Lower leg skin (tissue), 4 donors: ENCODE measurements around the gene ELFN2. TPM values are rescaled to one million over a fixed set of nuclear protein-coding genes. Genes with fewer than 3 reads are reported as not detected.

Experiments
- DNase-seq, 2 donors: peaks; one replicate each; pipeline ENCODE4 v3.0.0-alpha.2; 2019; ENCODE audit warnings: low spot score in 2 of 2
- H3K4me3 ChIP-seq: fragments of 200-600 bp; sonication (generic); 2 replicates; pipeline ENCODE4 v1.5.1; 2017; ENCODE audit warnings: mild to moderate bottlenecking, low read depth; ENCODE audit not compliant: poor library complexity, severe bottlenecking
- POLR2A ChIP-seq, 2 donors: fragments of 450-650 bp; IDR thresholded peaks; one replicate each; pipeline ENCODE4 v1.6.1; 2016 to 2017; ENCODE audit warnings: antibody characterized with exemption in 2 of 2, mild to moderate bottlenecking in 1 of 2, moderate library complexity in 1 of 2
- WGBS, 2 donors: methylation state at CpG; one replicate each; pipeline ENCODE4 v1.1.5; 2018; 5-methylcytosine and 5-hydroxymethylcytosine counted together
- intact Hi-C: fragments of 100-400 bp; cut with DNase I; formaldehyde crosslinking; loops from one replicate; pipeline ENCODE4 v1.15.0; 2023; ENCODE audit warnings: low total_unique reads
- total RNA-seq, 4 donors: library from RNA; depleted of rRNA; stranded (reverse); fragments of >200 nt; gene quantifications; one replicate each; pipeline ENCODE4 v1.1.0, GENCODE V29; 2016
- TF ChIP-seq, protein P1 (sequence below), 3 donors: fragments of 450-650 bp; IDR thresholded peaks; one replicate each; pipeline ENCODE4 v1.5.1; 2016; ENCODE audit warnings: antibody characterized with exemption in 3 of 3, mild to moderate bottlenecking in 3 of 3, moderate library complexity in 2 of 3

The ELFN2 gene
- total RNA-seq, 4 donors from 2014 or later = 0.26 to 1.5 (median 0.82) TPM

DNA sequence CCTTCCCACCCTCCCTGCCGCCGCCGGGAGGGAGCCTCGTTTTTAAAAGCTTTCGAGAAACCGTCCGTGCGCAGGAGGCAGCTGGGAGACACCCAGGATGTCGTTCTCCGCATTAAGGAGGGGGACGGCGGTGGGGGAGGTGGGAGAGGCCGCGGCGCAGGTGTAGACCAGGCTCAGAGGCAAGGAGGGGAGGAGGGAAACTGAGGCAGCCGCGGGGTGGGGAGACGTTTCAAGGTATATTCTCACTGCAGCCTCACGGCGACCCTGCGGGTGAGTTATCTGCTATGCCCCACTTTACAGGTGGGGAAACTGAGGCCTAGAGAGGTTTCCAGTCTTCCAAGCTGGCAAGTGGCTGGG is 102.3 kb downstream of the ELFN2 start:
- H3K4me3 ChIP-seq = no peak overlapping the region
- intact Hi-C loops = no loop called here
- DNase-seq = no peak
- TF ChIP-seq, protein P1, sequence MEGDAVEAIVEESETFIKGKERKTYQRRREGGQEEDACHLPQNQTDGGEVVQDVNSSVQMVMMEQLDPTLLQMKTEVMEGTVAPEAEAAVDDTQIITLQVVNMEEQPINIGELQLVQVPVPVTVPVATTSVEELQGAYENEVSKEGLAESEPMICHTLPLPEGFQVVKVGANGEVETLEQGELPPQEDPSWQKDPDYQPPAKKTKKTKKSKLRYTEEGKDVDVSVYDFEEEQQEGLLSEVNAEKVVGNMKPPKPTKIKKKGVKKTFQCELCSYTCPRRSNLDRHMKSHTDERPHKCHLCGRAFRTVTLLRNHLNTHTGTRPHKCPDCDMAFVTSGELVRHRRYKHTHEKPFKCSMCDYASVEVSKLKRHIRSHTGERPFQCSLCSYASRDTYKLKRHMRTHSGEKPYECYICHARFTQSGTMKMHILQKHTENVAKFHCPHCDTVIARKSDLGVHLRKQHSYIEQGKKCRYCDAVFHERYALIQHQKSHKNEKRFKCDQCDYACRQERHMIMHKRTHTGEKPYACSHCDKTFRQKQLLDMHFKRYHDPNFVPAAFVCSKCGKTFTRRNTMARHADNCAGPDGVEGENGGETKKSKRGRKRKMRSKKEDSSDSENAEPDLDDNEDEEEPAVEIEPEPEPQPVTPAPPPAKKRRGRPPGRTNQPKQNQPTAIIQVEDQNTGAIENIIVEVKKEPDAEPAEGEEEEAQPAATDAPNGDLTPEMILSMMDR (IDR thresholded peaks at IDR 0.05) = no peak
- TF ChIP-seq POLR2A (IDR thresholded peaks at IDR 0.05) = no peak
- WGBS, 2 donors = 1 to 4% methylated on average over 19 to 21 of the region's 21 CpGs

DNA sequence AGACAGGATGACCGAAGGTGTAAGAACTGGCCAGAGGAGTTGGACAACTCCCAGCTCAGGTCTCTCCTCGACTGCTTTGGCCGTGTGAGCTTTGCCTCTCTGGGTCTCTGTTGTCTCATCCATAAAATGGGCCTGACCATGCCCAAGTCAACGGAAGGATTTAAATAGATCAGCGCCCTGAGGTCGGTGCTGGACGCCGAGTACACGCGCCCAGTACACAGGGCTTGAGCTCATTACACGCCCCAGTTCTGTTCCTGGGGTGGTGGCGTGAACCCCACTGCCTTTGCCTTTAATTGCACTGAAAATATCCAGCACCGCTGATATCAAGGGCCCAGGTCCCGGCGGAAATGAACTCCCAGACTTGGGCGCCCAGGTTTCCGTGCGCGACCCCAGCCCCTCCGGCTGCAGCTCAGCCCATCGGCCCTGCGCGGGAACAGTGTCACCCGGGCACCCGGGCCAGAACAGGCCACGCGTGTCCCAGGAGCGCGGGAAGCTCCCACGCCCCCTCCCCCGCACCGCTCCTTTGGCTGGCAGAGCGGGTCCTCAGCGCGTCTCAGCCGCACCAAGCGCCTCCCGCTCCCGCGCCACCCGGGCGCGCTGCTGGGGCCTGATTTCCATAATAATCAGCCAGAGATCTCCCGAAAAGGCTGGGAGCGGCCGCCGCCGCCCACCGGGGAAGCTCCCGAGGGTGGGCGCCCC is 102.8 kb downstream of the ELFN2 start:
- DNase-seq = no peak
- 13 to 20% methylated on average over 15 to 29 of the region's 51 CpGs for WGBS, 2 donors
- intact Hi-C loops = no loop called here
- TF ChIP-seq POLR2A (IDR thresholded peaks at IDR 0.05) = no peak
- TF ChIP-seq, protein P1 (IDR thresholded peaks at IDR 0.05) = no peak
- no peak overlapping the region for H3K4me3 ChIP-seq

DNA sequence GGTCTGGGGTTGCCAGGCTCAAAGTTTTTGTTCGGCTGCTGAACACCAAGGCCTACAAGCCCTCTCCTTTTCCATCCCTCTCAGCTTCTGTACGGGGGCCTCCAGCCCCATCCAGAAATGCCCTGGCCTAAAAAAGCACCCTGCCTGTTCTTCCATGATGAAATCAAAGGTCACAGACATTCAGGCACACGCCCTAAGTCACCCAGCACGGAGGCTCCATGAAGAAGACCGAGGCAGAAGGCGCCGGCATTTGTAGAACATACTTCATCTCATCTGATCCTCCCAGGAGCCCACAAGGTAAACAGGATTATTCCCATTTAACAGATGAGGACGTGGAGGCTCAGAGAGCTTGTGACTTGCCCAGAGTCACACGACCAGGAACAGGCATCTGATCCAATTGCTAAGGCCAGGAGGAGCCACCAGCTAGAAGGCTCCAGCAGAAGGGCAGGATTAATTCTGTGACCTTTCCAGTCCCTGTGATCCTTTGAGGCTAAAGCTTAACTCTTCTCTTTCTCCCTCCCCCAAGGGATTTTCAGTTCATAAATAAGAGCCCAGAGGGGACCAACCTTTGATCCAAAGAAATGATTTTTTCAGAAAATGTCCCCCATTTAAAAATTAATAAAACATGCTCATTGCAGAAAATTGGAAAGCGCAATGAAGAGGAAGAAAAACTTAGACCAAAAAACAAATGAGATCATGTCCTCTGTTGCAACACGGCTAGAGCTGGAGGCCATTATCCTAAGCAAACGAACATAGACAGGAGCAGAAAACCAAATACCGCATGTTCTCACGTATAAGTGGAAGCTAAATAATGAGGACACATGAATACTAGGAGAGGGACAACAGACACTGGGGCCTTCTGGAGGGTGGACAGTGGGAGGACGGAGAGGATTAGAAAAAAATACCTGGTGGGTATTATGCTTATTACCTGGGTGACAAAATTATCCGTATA is 106.3 kb downstream of the ELFN2 start:
- no peak for DNase-seq
- intact Hi-C loops = no loop called here
- TF ChIP-seq, protein P1 (IDR thresholded peaks at IDR 0.05) = no peak
- no peak for TF ChIP-seq POLR2A (IDR thresholded peaks at IDR 0.05)
- WGBS, 2 donors = 67 to 69% methylated on average over 16 of the region's 16 CpGs
- no peak overlapping the region for H3K4me3 ChIP-seq

DNA sequence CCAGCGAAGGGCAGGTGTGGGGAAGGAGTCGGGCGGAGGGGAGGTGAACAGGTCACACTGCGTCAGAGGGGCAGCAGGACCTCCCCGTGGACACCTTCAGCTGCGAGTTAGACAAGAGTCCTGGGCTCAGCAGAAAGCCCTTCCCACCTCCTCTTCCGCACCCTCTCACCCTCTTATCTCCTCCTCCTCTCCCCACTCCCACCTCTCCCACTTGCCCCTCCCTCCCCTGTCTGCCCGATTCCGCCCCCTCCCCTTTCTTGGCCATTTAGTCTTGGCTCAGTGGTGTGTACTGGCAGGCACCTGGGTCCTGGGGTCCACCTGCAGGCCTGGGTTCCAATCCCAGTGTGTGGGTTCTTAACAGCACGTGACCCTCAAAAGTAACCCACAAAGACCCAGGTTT is 107.8 kb downstream of the ELFN2 start:
- no peak overlapping the region for H3K4me3 ChIP-seq
- TF ChIP-seq, protein P1 (IDR thresholded peaks at IDR 0.05) = no peak
- TF ChIP-seq POLR2A (IDR thresholded peaks at IDR 0.05) = no peak
- no peak for DNase-seq
- intact Hi-C loops = no loop called here
- 75 to 76% methylated on average over 10 of the region's 10 CpGs for WGBS, 2 donors

DNA sequence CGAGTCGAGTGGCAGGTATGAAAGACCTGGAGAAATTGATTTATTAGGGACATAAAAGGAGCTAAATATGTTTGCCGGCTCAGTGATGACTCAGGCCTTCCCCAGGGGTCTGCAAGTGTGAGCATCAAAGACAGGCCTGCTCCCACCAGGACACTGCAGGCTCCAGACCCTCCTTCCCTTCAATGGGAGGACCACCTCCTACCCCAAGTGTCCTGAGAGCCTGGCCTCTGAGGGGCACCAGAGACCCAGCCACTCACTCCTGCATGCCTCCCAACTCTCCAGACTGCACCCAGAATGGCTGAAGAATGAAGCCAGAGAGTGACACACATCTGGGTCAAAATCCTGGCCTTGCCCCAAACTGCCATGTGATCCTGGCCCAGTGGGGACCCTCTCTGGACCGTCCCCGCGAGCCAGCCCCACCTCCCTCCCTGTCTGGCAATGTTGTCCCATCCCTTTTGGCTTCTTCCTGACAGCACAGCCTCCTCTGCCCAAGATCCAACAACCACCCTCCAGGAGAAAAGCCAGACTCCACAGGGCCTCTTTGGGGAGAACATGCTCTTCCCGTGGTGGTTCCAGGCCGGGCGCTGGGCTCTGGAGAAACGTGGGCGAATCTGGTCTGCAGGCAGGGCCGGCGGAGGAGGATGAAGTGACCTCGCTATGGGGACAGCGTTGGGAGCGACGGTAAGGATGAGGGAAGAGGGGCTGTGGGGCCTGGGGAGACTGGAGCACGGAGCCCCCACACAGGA is 108.7 kb downstream of the ELFN2 start:
- TF ChIP-seq POLR2A (IDR thresholded peaks at IDR 0.05) = no peak
- TF ChIP-seq, protein P1 (IDR thresholded peaks at IDR 0.05) = no peak
- intact Hi-C loops = no loop called here
- H3K4me3 ChIP-seq = no peak overlapping the region
- no peak for DNase-seq
- WGBS, 2 donors = 46 to 59% methylated on average over 18 of the region's 18 CpGs

Other genes with a start within 250 kb of the ELFN2 start
- gene C1QTNF6, start 239.2 kb downstream of the ELFN2 start, total RNA-seq = 1 to 10 TPM in 3 of 4 donors, under 1 TPM in 1; 0.81 to 8.9 (median 2.1) TPM
- gene SSTR3, start 215.0 kb downstream of the ELFN2 start, total RNA-seq = not detected
- gene RAC2, start 183.2 kb downstream of the ELFN2 start, total RNA-seq = 1 to 10 TPM; 2.6 to 8.6 (median 6.7) TPM
- gene CYTH4, start 145.0 kb downstream of the ELFN2 start, total RNA-seq = 10 to 100 TPM in 1 of 4 donors, 1 to 10 TPM in 3; 1.4 to 13.1 (median 3.0) TPM
- 10 to 100 TPM in 1 of 4 donors, 1 to 10 TPM in 3; 5.7 to 13.0 (median 6.3) TPM for gene MFNG, start 58.9 kb upstream of the ELFN2 start, total RNA-seq
- 10 to 100 TPM; 13.2 to 22.5 (median 18.6) TPM for gene CARD10, start 91.9 kb upstream of the ELFN2 start, total RNA-seq
- gene CDC42EP1, start 133.0 kb upstream of the ELFN2 start, total RNA-seq = 10 to 100 TPM; 44.4 to 80.1 (median 70.5) TPM
- gene LGALS2, start 152.6 kb upstream of the ELFN2 start, total RNA-seq = 1 to 10 TPM in 1 of 4 donors, not detected in 3; 1.4 TPM
- gene GGA1, start 181.4 kb upstream of the ELFN2 start, total RNA-seq = 10 to 100 TPM; 50.3 to 66.0 (median 53.6) TPM
- 10 to 100 TPM; 29.1 to 83.3 (median 60.3) TPM for gene SH3BP1, start 212.2 kb upstream of the ELFN2 start, total RNA-seq
- 1 to 10 TPM; 1.8 to 4.6 (median 3.2) TPM for gene PDXP, start 231.2 kb upstream of the ELFN2 start, total RNA-seq
- gene LGALS1, start 248.2 kb upstream of the ELFN2 start, total RNA-seq = 100 to 1,000 TPM; 110 to 347 (median 232) TPM